LNCAP (cell line): ENCODE data around the gene ZCCHC14.

ENCODE experiments used
- CTCF ChIP-seq: fragments of 450-650 bp; IDR thresholded peaks from 2 replicates; pipeline ENCODE4 v1.5.1; 2017; ENCODE audit warnings: mild to moderate bottlenecking

Gene ZCCHC14

GRCh38 chr16:87454391-87454790 is 38.4 kb downstream of the ZCCHC14 start:
- no peak for TF ChIP-seq CTCF

- TF ChIP-seq CTCF, result no peak
These were observed 39.5 kb downstream of the ZCCHC14 start for GRCh38 chr16:87453326-87453725.

- TF ChIP-seq CTCF, result no peak
These were observed 41.1 kb downstream of the ZCCHC14 start for GRCh38 chr16:87451563-87452210.

GRCh38 chr16:87448866-87449265 is 44.0 kb downstream of the ZCCHC14 start:
- no peak for TF ChIP-seq CTCF

GRCh38 chr16:87447323-87447722 is 45.5 kb downstream of the ZCCHC14 start:
- TF ChIP-seq CTCF, result no peak

- no peak for TF ChIP-seq CTCF
These were observed 46.3 kb downstream of the ZCCHC14 start for GRCh38 chr16:87446479-87446878.

GRCh38 chr16:87445486-87445885 is 47.3 kb downstream of the ZCCHC14 start:
- no peak for TF ChIP-seq CTCF

- TF ChIP-seq CTCF, result no peak
These were observed 48.9 kb downstream of the ZCCHC14 start for GRCh38 chr16:87443964-87444363.
